K562 (cell line): Measurements from ENCODE around the gene EYA2. TPM values are rescaled to one million over a fixed set of nuclear protein-coding genes. Genes with fewer than 3 reads are reported as not detected.

Source experiments
- ATAC-seq: fragments of 200-7000 bp; cut with Tn5 transposase; 3 replicates; pipeline ENCODE4 v1.9.1; 2020; ENCODE audit warnings: moderate library complexity
- BruUV-seq: library from RNA; stranded (reverse); fragments of 400-500 nt; replicated peaks from 2 replicates; lab custom pipeline; 2021; lab: Mats Ljungman, UMichigan
- CTCF ChIA-PET: fragments of 300-600 bp; formaldehyde crosslinking; extraction: SDS; loops from one replicate; lab custom pipeline; 2021; ENCODE audit warnings: low intra/inter-chr PET ratio; lab: Yijun Ruan, JAX
- POLR2A ChIA-PET: fragments of 300-600, 350-650 bp; sonication (Branson Sonifier 250); formaldehyde crosslinking; extraction: SDS; loops from one replicate; lab custom pipeline; 2021; ENCODE audit warnings: antibody characterized with exemption, inconsistent platforms; lab: Yijun Ruan, JAX
- DNase-seq, 4 experiments: peaks; one replicate each; pipeline versions ENCODE4 v3.0.0 to v3.0.0-alpha.2; 2011 to 2018; ENCODE audit warnings: low spot score in 3 of 4, mixed read lengths in 3 of 4; ENCODE audit errors: extremely low read depth in 1 of 4
- FAIRE-seq: peaks from 2 replicates; lab custom pipeline; 2011; peaks lifted over from hg19 to GRCh38; lab: Jason Lieb, UNC
- H2AFZ ChIP-seq: 2 replicates; pipeline ENCODE4 v1.6.0; 2011; ENCODE audit warnings: low read depth, low read length, control low read depth, inconsistent platforms
- H3K27ac ChIP-seq: fragments of 200-600 bp; 3 replicates; pipeline ENCODE4 v1.8.0; 2011; ENCODE audit warnings: low read depth, mild to moderate bottlenecking, control low read depth, inconsistent platforms, low read length, moderate library complexity, mixed read lengths; ENCODE audit errors: extremely low read depth
- H3K27me3 ChIP-seq, 2 experiments: fragments of 300-600 bp in 1 of 2; 2 replicates in 1 of 2; 3 replicates in 1 of 2; pipeline versions ENCODE4 v1.6.0 to v1.8.0; 2011; ENCODE audit warnings: inconsistent platforms in 2 of 2, low read length in 2 of 2, mild to moderate bottlenecking in 1 of 2, mixed read lengths in 1 of 2, moderate library complexity in 1 of 2; ENCODE audit not compliant: control insufficient read depth in 2 of 2, insufficient read depth in 2 of 2
- H3K36me3 ChIP-seq: fragments of 300-600 bp; 3 replicates; pipeline ENCODE4 v1.8.0; 2011; ENCODE audit warnings: mild to moderate bottlenecking, low read length, inconsistent platforms; ENCODE audit not compliant: control insufficient read depth, insufficient read depth
- H3K4me1 ChIP-seq, 2 experiments: fragments of 200-600 bp in 1 of 2; replicated peaks in 1 of 2; 2 replicates in 1 of 2; 3 replicates in 1 of 2; pipeline versions ENCODE4 v1.5.1 to v1.8.0; 2011; ENCODE audit warnings: inconsistent platforms in 2 of 2, low read length in 2 of 2, mild to moderate bottlenecking in 1 of 2, mixed read lengths in 1 of 2, moderate library complexity in 1 of 2; ENCODE audit not compliant: control insufficient read depth in 2 of 2, insufficient read depth in 2 of 2
- H3K4me2 ChIP-seq: 2 replicates; pipeline ENCODE4 v1.6.1; 2011; ENCODE audit warnings: low read length, control low read depth, inconsistent platforms, mixed read lengths; ENCODE audit not compliant: insufficient read depth
- H3K4me3 ChIP-seq: fragments of 200-600 bp; sonication (generic), shearing (Covaris generic); 2 replicates; pipeline ENCODE4 v1.5.1; 2016; ENCODE audit warnings: control low read depth, inconsistent platforms
- H3K79me2 ChIP-seq: fragments of 200-600 bp; 3 replicates; pipeline ENCODE4 v1.8.0; 2011; ENCODE audit warnings: low read length, inconsistent platforms; ENCODE audit not compliant: control insufficient read depth, insufficient read depth
- H3K9ac ChIP-seq, 2 experiments: 2 replicates each; pipeline versions ENCODE4 v1.6.0 to v1.6.1; 2011; ENCODE audit warnings: low read depth in 2 of 2, low read length in 2 of 2, control low read depth in 1 of 2, inconsistent platforms in 1 of 2, mild to moderate bottlenecking in 1 of 2, mixed read lengths in 1 of 2; ENCODE audit not compliant: insufficient read depth in 1 of 2
- H3K9me1 ChIP-seq: one replicate; pipeline ENCODE4 v1.6.0; 2011; ENCODE audit warnings: inconsistent platforms, mild to moderate bottlenecking, low read length, moderate library complexity; ENCODE audit not compliant: control insufficient read depth, insufficient read depth
- H3K9me3 ChIP-seq: replicated peaks from 2 replicates; pipeline ENCODE4 v1.5.1; 2011; ENCODE audit warnings: low read depth, low read length, inconsistent platforms; ENCODE audit not compliant: control insufficient read depth, insufficient read depth
- H4K20me1 ChIP-seq: replicated peaks from 2 replicates; pipeline ENCODE4 v1.6.1; 2011; ENCODE audit warnings: low read length, inconsistent platforms, mixed read lengths; ENCODE audit not compliant: control insufficient read depth, insufficient read depth
- BMI1 ChIP-seq: fragments of 150-350 bp; IDR thresholded peaks from 2 replicates; pipeline ENCODE4 v1.6.1; 2014; ENCODE audit warnings: low read length
- CBFA2T2 ChIP-seq: fragments of 450-650 bp; conservative IDR thresholded peaks from 2 replicates; pipeline ENCODE4 v1.6.1; 2017; ENCODE audit warnings: mild to moderate bottlenecking
- CREB5 ChIP-seq: fragments of 250-450 bp; sonication (Bioruptor Pico); IDR thresholded peaks from 2 replicates; pipeline ENCODE4 v1.5.0; 2020; ENCODE audit warnings: mild to moderate bottlenecking
- ETV6 ChIP-seq, 3 experiments: fragments of 150-350 bp in 1 of 3; sonication (generic) in 1 of 3; formaldehyde crosslinking in 1 of 3; IDR thresholded peaks; 2 replicates each; pipeline versions ENCODE4 v1.6.1 to v1.8.0; 2014 to 2022; ENCODE audit warnings: borderline replicate concordance in 2 of 3, low read depth in 2 of 3, antibody characterized with exemption in 1 of 3, low read length in 1 of 3, mild to moderate bottlenecking in 1 of 3, missing genetic modification reagents in 1 of 3
- KAT7 ChIP-seq: sonication (generic); formaldehyde crosslinking; IDR thresholded peaks from 2 replicates; pipeline ENCODE4 v1.8.0; 2022; ENCODE audit warnings: missing genetic modification reagents, mild to moderate bottlenecking, borderline replicate concordance
- NFE2L1 ChIP-seq: fragments of 450-650 bp; IDR thresholded peaks from 2 replicates; pipeline ENCODE4 v1.6.1; 2016; ENCODE audit warnings: missing genetic modification characterization, low read depth, mild to moderate bottlenecking, missing compliant biosample characterization, moderate library complexity, borderline replicate concordance
- NFIC ChIP-seq: fragments of 450-650 bp; IDR thresholded peaks from 2 replicates; pipeline ENCODE4 v1.6.1; 2017; ENCODE audit warnings: mild to moderate bottlenecking, inconsistent platforms
- PCBP1 ChIP-seq: fragments of 200-400 bp; formaldehyde crosslinking; IDR thresholded peaks from 2 replicates; pipeline ENCODE4 v1.6.1; 2018; ENCODE audit warnings: mild to moderate bottlenecking, low read depth, low read length; ENCODE audit not compliant: poor library complexity, severe bottlenecking
- RFX5 ChIP-seq: IDR thresholded peaks from 2 replicates; pipeline ENCODE4 v1.6.1; 2011; ENCODE audit warnings: low read depth, mild to moderate bottlenecking, improper control_type of control experiment, low read length
- SMAD3 ChIP-seq: fragments of 450-650 bp; formaldehyde crosslinking; conservative IDR thresholded peaks from 2 replicates; pipeline ENCODE4 v1.4.0; 2020; ENCODE audit warnings: mild to moderate bottlenecking
- SMARCA5 ChIP-seq: fragments of 450-650 bp; IDR thresholded peaks from 2 replicates; pipeline ENCODE4 v1.6.1; 2016
- STAT5A ChIP-seq: IDR thresholded peaks from 2 replicates; pipeline ENCODE4 v1.6.1; 2012; ENCODE audit warnings: low read length, inconsistent platforms, borderline replicate concordance
- TCF7 ChIP-seq: sonication (generic); IDR thresholded peaks from 2 replicates; pipeline ENCODE4 v1.6.1; 2016; ENCODE audit warnings: antibody characterized with exemption, borderline replicate concordance
- ZBTB9 ChIP-seq: fragments of 450-650 bp; formaldehyde crosslinking; IDR thresholded peaks from 2 replicates; pipeline ENCODE4 v1.4.0; 2020; ENCODE audit warnings: mild to moderate bottlenecking, moderate library complexity
- ZFX ChIP-seq: sonication (generic); formaldehyde crosslinking; IDR thresholded peaks from 2 replicates; pipeline ENCODE4 v1.8.0; 2022; ENCODE audit warnings: mild to moderate bottlenecking, missing genetic modification reagents, moderate library complexity
- ZNF239 ChIP-seq: fragments of 250-450 bp; sonication (Bioruptor Pico); IDR thresholded peaks from 2 replicates; pipeline ENCODE4 v1.4.0; 2020; ENCODE audit warnings: mild to moderate bottlenecking
- ZNF551 ChIP-seq: fragments of 250-450 bp; sonication (Bioruptor Pico); IDR thresholded peaks from 2 replicates; pipeline ENCODE4 v1.5.0; 2021; ENCODE audit warnings: mild to moderate bottlenecking, moderate library complexity
- ZNF77 ChIP-seq: fragments of 250-450 bp; sonication (Bioruptor Pico); IDR thresholded peaks from 2 replicates; pipeline ENCODE4 v1.5.0; 2020
- WGBS: fragments of 100-300 bp; shearing (Covaris generic); methylation state at CpG from one replicate; pipeline ENCODE4 v1.1.6; 2016; ENCODE audit warnings: low coverage, mixed read lengths; ENCODE audit not compliant: insufficient coverage; ENCODE audit errors: missing lambda C conversion rate; 5-methylcytosine and 5-hydroxymethylcytosine counted together
- in situ Hi-C: fragments of 300-500 bp; cut with MboI; formaldehyde crosslinking; loops from 4 replicates; pipeline ENCODE4 v1.15.0; 2018; ENCODE audit warnings: inconsistent platforms, mixed read lengths
- intact Hi-C: fragments of 100-400 bp; cut with micrococcal nuclease; formaldehyde crosslinking; loops from 2 replicates; pipeline ENCODE4 v1.14.2; 2022
- polyA plus RNA-seq, 8 experiments: library from polyadenylated mRNA; depleted of rRNA in 4 of 8; stranded (reverse) in 5 of 8; unstranded in 3 of 8; fragments of >200 nt; fragmentation: Nextera tagmentation in 2 of 8; fragmentation: Illumina TruSeq in 1 of 8; extraction: Ambion mirVana in 2 of 8; extraction: Trizol in 1 of 8; gene quantifications; 2 replicates each; pipeline versions ENCODE4 v1.2.1 to v1.2.3, GENCODE V29; 2011 to 2014; ENCODE audit warnings: inconsistent platforms in 1 of 8, missing spikeins in 1 of 8
- total RNA-seq, 7 experiments: library from RNA; depleted of rRNA in 6 of 7; stranded (reverse); fragments of >200 nt in 6 of 7; fragmentation: Illumina TruSeq in 2 of 7; extraction: Trizol in 2 of 7; gene quantifications; 2 replicates each; pipeline versions ENCODE4 v1.2.1 to v1.2.3, GENCODE V29; 2011 to 2021; ENCODE audit warnings: low replicate concordance in 1 of 7

The EYA2 gene
- total and polyA plus RNA-seq, 9 of the 15 experiments (the other 6 are each of a cell fraction or from before 2014, with no cell fraction given): 0.03 TPM; not detected in 8

GRCh38 chr20:46959821-46960220 lies 65.2 kb downstream of the EYA2 start:
- no peak overlapping the region for H2AFZ ChIP-seq
- no peak for FAIRE-seq
- in situ Hi-C loops (no loop called here), intact Hi-C loops (no loop called here)
- no peak for TF ChIP-seq ZNF551 (CRISPR knock-in tag)
- no peak for TF ChIP-seq SMARCA5
- TF ChIP-seq RFX5: no peak
- no peak for TF ChIP-seq ZFX
- TF ChIP-seq SMAD3: no peak
- no peak for TF ChIP-seq BMI1
- no peak for TF ChIP-seq ZNF77 (CRISPR knock-in tag)
- TF ChIP-seq NFE2L1 (tag): no peak
- TF ChIP-seq PCBP1: no peak
- TF ChIP-seq STAT5A: no peak
- no peak for TF ChIP-seq NFIC
- no peak for TF ChIP-seq ZNF239 (CRISPR knock-in tag)
- TF ChIP-seq TCF7: no peak
- no peak for TF ChIP-seq KAT7 (CRISPR knock-in tag)
- TF ChIP-seq CREB5 (CRISPR knock-in tag): no peak
- no peak for TF ChIP-seq CBFA2T2
- TF ChIP-seq ETV6 (IDR thresholded peaks at IDR 0.05; ENCODE audit: borderline replicate concordance in 1 of 2, low read depth in 2 of 2, low read length in 1 of 2): no peak
- no peak for TF ChIP-seq ETV6 (CRISPR knock-in tag; IDR thresholded peaks at IDR 0.05; ENCODE audit: borderline replicate concordance)
- no peak for TF ChIP-seq ZBTB9
- H4K20me1 ChIP-seq: no peaks in the 10 kb centered on the region
- no peak overlapping the region for H3K9ac ChIP-seq
- H3K79me2 ChIP-seq: no peaks in the 10 kb centered on the region
- no peak overlapping the region for H3K4me3 ChIP-seq
- ChIA-PET POLR2A (no interaction called here), CTCF (no interaction called here)
- no peak for ATAC-seq
- 2% methylated on average over 9 of the region's 9 CpGs for WGBS
- no peak overlapping the region for H3K27ac ChIP-seq
- no peaks in the 10 kb centered on the region; the same call in 1 of the 2 replicates for H3K9me3 ChIP-seq
- no peaks in the 10 kb centered on the region for H3K9me1 ChIP-seq
- H3K4me2 ChIP-seq: no peak overlapping the region
- no TSS peak for BruUV-seq
- H3K27me3 ChIP-seq: peaks cover 9 to 37% of the 10 kb centered on the region in 2 experiments; a peak in 4 of 5 replicates
- DNase-seq: no peak
- H3K4me1 ChIP-seq: no peaks in the 10 kb centered on the region
- no peaks in the 10 kb centered on the region for H3K36me3 ChIP-seq
